Measurements from ENCODE around the gene TMEM229B. TPM values are rescaled to one million over a fixed set of nuclear protein-coding genes. Genes with fewer than 3 reads are reported as not detected.

Gene TMEM229B
- total RNA-seq, 4 donors from 2014 or later = 2.7 to 6.1 (median 5.7) TPM; not detected in 1

DNA sequence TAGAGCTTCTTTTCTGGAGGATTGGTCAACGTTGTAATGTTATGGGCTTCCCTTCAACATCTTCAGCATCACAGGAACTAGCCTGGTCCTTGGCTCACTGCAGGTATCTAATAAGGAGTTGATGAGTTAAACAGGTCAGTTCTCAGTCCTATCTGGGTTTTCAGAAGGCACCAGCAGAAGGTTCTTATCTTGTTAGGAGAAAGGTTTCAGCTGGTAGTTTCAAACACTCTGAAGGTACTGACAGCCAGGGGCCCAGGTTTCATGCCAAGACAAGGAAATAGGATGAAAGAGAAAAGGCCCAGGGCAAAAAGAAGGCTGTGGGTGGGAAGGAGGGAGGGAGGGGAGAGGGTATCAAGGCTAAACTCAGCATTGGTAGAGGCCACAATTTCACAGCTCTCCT lies 21.4 kb downstream of the TMEM229B start:
- TF ChIP-seq EP300 (IDR thresholded peaks at IDR 0.05) = no peak
- no peak for TF ChIP-seq POLR2A (IDR thresholded peaks at IDR 0.05)
- Histone ChIP-seq H3K27ac (no peak overlapping the region), H3K4me1 (no peaks in the 10 kb centered on the region), H3K4me3 (no peak overlapping the region), H3K27me3 (no peaks in the 10 kb centered on the region), H3K9me3 (no peaks in the 10 kb centered on the region), H3K36me3 (no peaks in the 10 kb centered on the region)
- 83 to 85% methylated on average over 1 of the region's 1 CpG for WGBS, 2 donors
- no peak for DNase-seq (ENCODE audit: low spot score in 2 of 2)

DNA sequence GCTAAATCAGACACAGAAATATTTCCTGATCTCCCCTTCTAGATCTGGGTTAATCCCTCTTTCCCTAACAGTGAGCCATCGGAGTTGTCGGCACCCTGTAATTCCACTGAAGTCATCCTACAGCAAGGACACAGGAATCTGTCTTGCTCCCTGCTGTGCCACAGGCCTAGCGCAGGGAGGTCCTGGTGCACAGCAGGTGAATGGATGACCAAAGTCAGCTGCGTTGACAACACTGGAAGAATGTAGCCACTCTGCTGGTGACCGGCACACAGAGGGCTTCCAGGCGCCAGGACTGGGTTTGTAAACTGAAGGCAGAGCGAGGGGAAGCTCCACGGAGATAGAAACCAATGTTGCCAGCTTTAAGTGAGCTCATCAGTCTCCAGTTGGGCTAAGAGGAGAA lies 23.6 kb downstream of the TMEM229B start:
- 74 to 75% methylated on average over 8 of the region's 8 CpGs for WGBS, 2 donors
- DNase-seq (ENCODE audit: low spot score in 2 of 2) = no peak
- TF ChIP-seq EP300 (IDR thresholded peaks at IDR 0.05) (no peak), POLR2A (IDR thresholded peaks at IDR 0.05) (no peak)

DNA sequence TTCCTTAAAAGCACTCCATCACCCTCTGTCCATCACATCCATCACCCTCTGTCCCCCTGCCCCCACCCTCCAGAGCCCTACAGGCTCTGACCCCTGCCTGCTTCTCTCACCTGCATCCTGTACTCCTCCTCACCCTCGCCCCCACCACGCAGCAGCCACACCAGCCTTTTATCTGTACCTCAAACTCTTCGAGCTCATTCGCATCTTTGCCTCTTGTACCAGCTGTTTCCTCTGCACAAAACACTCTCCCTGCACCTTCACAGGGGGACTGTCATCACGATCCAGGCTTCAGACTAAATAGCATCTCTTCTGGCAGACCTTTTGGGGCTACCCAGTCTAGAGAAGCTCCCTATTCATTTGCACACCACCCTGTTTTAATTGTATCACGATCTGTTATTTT lies 24.1 kb downstream of the TMEM229B start:
- H3K27me3 ChIP-seq = no peaks in the 10 kb centered on the region
- no peaks in the 10 kb centered on the region for H3K9me3 ChIP-seq
- no peaks in the 10 kb centered on the region for H3K4me1 ChIP-seq
- DNase-seq (ENCODE audit: low spot score in 2 of 2) = no peak
- H3K36me3 ChIP-seq = no peaks in the 10 kb centered on the region
- 57 to 70% methylated on average over 6 of the region's 6 CpGs for WGBS, 2 donors
- TF ChIP-seq EP300 (IDR thresholded peaks at IDR 0.05) = no peak
- TF ChIP-seq, protein P1, sequence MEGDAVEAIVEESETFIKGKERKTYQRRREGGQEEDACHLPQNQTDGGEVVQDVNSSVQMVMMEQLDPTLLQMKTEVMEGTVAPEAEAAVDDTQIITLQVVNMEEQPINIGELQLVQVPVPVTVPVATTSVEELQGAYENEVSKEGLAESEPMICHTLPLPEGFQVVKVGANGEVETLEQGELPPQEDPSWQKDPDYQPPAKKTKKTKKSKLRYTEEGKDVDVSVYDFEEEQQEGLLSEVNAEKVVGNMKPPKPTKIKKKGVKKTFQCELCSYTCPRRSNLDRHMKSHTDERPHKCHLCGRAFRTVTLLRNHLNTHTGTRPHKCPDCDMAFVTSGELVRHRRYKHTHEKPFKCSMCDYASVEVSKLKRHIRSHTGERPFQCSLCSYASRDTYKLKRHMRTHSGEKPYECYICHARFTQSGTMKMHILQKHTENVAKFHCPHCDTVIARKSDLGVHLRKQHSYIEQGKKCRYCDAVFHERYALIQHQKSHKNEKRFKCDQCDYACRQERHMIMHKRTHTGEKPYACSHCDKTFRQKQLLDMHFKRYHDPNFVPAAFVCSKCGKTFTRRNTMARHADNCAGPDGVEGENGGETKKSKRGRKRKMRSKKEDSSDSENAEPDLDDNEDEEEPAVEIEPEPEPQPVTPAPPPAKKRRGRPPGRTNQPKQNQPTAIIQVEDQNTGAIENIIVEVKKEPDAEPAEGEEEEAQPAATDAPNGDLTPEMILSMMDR (IDR thresholded peaks at IDR 0.05) = no peak
- TF ChIP-seq POLR2A (IDR thresholded peaks at IDR 0.05) = no peak
- no peak overlapping the region for H3K27ac ChIP-seq
- no peak overlapping the region for H3K4me3 ChIP-seq

More for the DNA sequence above, 23.6 kb downstream of the TMEM229B start:
- H3K4me3 ChIP-seq = no peak overlapping the region
- no peaks in the 10 kb centered on the region for H3K4me1 ChIP-seq
- no peaks in the 10 kb centered on the region for H3K9me3 ChIP-seq
- no peak overlapping the region for H3K27ac ChIP-seq
- H3K27me3 ChIP-seq = no peaks in the 10 kb centered on the region
- H3K36me3 ChIP-seq = no peaks in the 10 kb centered on the region

DNA sequence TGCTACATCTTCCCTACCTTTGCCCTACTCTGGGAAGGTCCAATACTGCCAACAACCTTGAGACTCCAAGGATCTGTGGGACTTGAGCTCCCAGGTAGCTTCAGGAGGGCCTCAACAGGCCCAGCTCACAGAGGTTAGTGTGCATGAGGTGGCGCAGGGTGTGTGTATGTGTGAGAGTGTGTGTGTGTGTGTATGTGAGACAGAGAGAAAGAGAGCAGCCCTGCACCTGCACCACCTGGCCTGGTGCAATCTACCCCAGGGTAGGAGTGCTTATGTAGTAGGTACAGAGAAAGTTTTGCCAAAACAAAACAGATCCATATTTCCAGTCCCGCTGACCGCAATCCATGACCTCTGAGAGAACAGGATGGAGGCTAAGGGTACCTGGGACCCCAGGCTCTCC lies 24.6 kb downstream of the TMEM229B start:
- H3K9me3 ChIP-seq = no peaks in the 10 kb centered on the region
- TF ChIP-seq POLR2A (IDR thresholded peaks at IDR 0.05) (no peak), EP300 (IDR thresholded peaks at IDR 0.05) (no peak)
- TF ChIP-seq, protein P1 (IDR thresholded peaks at IDR 0.05) = no peak
- WGBS, 2 donors = 95% methylated on average over 3 of the region's 3 CpGs
- DNase-seq (ENCODE audit: low spot score in 2 of 2) = no peak
- H3K36me3 ChIP-seq = no peaks in the 10 kb centered on the region
- no peak overlapping the region for H3K27ac ChIP-seq
- no peaks in the 10 kb centered on the region for H3K27me3 ChIP-seq
- no peaks in the 10 kb centered on the region for H3K4me1 ChIP-seq
- H3K4me3 ChIP-seq = no peak overlapping the region

DNA sequence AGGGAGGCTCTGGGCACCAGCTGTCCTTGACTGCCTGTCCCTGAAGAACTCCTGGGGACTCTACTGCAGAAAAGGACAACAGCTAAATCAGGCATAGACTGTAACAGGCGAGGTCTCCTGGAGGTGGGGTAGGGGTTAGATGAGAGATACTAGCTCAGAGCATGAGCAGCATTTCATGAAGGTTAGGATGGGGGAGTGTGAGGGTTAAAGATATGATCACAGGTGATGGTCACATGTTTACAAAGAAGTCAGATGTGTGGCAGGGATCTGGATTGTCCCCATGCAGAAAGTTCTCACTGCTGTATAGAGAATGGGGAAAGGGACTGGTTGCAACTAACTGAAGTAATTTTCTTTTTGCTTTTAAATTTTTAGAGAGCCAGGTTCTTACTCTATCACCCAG lies 26.5 kb downstream of the TMEM229B start:
- Histone ChIP-seq H3K27me3 (no peaks in the 10 kb centered on the region), H3K9me3 (no peaks in the 10 kb centered on the region), H3K36me3 (no peaks in the 10 kb centered on the region), H3K27ac (no peak overlapping the region), H3K4me3 (no peak overlapping the region), H3K4me1 (no peaks in the 10 kb centered on the region)
- 79 to 90% methylated on average over 1 of the region's 1 CpG for WGBS, 2 donors
- TF ChIP-seq, protein P1 (IDR thresholded peaks at IDR 0.05) = no peak
- TF ChIP-seq EP300 (IDR thresholded peaks at IDR 0.05) = no peak
- TF ChIP-seq POLR2A (IDR thresholded peaks at IDR 0.05) = no peak
- no peak for DNase-seq (ENCODE audit: low spot score in 2 of 2)

DNA sequence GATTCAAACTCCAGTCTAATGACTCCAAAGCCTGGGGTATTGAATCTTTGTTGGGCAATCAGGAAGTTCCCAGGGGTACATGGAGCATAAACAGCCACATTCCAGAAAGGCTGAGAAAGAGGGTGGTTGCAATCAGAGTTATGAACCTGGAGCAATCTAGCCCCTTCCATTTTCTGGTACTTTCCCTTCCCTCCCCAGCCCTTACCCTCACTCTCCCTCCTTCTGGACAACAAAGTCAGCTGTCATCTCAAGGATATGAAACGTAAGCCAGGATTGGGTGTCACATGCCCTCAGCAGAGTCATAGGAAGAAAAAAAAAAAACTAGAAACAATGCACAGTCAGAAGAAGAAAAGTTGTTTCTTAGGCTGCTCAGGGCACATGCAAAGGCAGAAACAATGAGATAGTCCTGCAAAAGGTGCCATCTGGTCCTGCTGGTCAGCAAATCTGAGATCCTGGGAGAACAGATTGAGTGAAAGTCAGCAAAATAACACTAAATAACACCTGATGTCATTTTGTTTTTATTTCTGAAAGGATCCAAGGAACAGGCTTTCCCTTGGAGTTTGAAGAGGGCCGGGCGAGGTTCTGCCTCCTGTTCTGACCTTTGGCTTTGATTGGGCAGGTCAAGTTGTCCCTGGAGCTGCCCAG lies 27.1 kb downstream of the TMEM229B start:
- Histone ChIP-seq H3K27ac (no peak overlapping the region), H3K36me3 (no peaks in the 10 kb centered on the region), H3K4me3 (no peak overlapping the region), H3K4me1 (no peaks in the 10 kb centered on the region), H3K27me3 (no peaks in the 10 kb centered on the region), H3K9me3 (no peaks in the 10 kb centered on the region)
- TF ChIP-seq, protein P1 (IDR thresholded peaks at IDR 0.05) = no peak
- DNase-seq (ENCODE audit: low spot score in 2 of 2) = no peak
- WGBS, 2 donors = 55 to 63% methylated on average over 3 of the region's 3 CpGs
